Kidney epithelial cell (primary cell): ENCODE results near the gene PTPRE. TPM values are rescaled to one million over a fixed set of nuclear protein-coding genes. Genes with fewer than 3 reads are reported as not detected.

Experiments
- DNase-seq: peaks from one replicate; pipeline ENCODE4 v3.0.0-alpha.2; 2010; ENCODE audit warnings: low read depth
- H3K27me3 ChIP-seq: 2 replicates; pipeline ENCODE4 v1.6.0; 2011; ENCODE audit warnings: low read length; ENCODE audit not compliant: control insufficient read depth, insufficient read depth
- H3K36me3 ChIP-seq: 2 replicates; pipeline ENCODE4 v1.5.1; 2011; ENCODE audit warnings: low read length; ENCODE audit not compliant: control insufficient read depth, insufficient read depth
- H3K4me3 ChIP-seq: 2 replicates; pipeline ENCODE4 v1.5.1; 2011; ENCODE audit warnings: low read depth, mild to moderate bottlenecking, control low read depth, low read length
- total RNA-seq: library from RNA; depleted of rRNA; stranded (reverse); fragments of >200 nt; gene quantifications from 2 replicates; pipeline ENCODE4 v1.2.3, GENCODE V29; 2015
- TF ChIP-seq, protein P1 (sequence below): IDR thresholded peaks from 2 replicates; pipeline ENCODE4 v1.5.1; 2011; ENCODE audit warnings: mild to moderate bottlenecking, moderate library complexity, low read length, control low read depth, inconsistent platforms; ENCODE audit not compliant: insufficient read depth, poor library complexity, severe bottlenecking

Gene PTPRE
- total RNA-seq, 1 donor from 2014 or later = 10.3 TPM

GRCh38 chr10:127869329-127869728 is 37.6 kb upstream of the PTPRE start:
- TF ChIP-seq, protein P1, sequence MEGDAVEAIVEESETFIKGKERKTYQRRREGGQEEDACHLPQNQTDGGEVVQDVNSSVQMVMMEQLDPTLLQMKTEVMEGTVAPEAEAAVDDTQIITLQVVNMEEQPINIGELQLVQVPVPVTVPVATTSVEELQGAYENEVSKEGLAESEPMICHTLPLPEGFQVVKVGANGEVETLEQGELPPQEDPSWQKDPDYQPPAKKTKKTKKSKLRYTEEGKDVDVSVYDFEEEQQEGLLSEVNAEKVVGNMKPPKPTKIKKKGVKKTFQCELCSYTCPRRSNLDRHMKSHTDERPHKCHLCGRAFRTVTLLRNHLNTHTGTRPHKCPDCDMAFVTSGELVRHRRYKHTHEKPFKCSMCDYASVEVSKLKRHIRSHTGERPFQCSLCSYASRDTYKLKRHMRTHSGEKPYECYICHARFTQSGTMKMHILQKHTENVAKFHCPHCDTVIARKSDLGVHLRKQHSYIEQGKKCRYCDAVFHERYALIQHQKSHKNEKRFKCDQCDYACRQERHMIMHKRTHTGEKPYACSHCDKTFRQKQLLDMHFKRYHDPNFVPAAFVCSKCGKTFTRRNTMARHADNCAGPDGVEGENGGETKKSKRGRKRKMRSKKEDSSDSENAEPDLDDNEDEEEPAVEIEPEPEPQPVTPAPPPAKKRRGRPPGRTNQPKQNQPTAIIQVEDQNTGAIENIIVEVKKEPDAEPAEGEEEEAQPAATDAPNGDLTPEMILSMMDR = no peak
- Histone ChIP-seq H3K27me3 (peaks cover 3% of the 10 kb centered on the region), H3K4me3 (no peak overlapping the region), H3K36me3 (no peaks in the 10 kb centered on the region)
- DNase-seq = no peak

GRCh38 chr10:127871631-127872010 is 35.3 kb upstream of the PTPRE start:
- no peak for DNase-seq

GRCh38 chr10:127872011-127872761 is 34.7 kb upstream of the PTPRE start:
- TF ChIP-seq, protein P1 = no peak
- H3K4me3 ChIP-seq = no peak overlapping the region
- no peaks in the 10 kb centered on the region for H3K36me3 ChIP-seq
- peaks cover 3% of the 10 kb centered on the region for H3K27me3 ChIP-seq
- no peak for DNase-seq

More at GRCh38 chr10:127871631-127872010, 35.3 kb upstream of the PTPRE start:
- no peak overlapping the region for H3K4me3 ChIP-seq
- TF ChIP-seq, protein P1 = no peak
- H3K27me3 ChIP-seq = peaks cover 3% of the 10 kb centered on the region
- no peaks in the 10 kb centered on the region for H3K36me3 ChIP-seq

GRCh38 chr10:127872871-127873600 is 33.9 kb upstream of the PTPRE start:
- H3K27me3 ChIP-seq = peaks cover 3% of the 10 kb centered on the region

DNA sequence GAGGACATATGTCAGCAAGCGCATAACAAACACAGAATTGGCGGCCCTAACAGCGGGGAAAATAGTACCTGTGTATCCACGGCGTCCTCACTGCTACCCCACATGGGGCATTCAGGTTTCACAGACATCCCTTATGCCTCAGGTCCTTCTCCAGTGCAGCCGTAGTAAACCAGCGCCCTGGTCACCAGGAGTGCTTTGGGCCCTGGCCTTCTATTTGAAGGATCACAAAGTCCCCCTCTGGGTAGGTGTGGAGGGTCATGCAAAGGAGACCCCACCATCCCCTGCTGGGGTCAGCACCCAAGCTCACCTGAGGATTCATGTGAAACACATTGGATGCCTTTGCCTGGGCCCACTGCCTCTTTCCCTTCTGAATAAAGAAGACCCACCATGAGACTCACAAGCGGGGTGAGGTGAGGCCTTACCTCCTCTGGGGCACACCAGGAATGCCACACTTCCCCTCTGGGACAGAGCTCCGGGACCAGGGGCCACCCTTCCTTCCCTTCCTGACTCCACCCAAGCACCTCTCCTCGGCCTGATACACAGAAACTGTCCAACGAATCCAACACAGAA is 32.9 kb upstream of the PTPRE start:
- TF ChIP-seq, protein P1 = no peak
- no peak for DNase-seq

More at GRCh38 chr10:127872871-127873600, 33.9 kb upstream of the PTPRE start:
- DNase-seq = no peak
- TF ChIP-seq, protein P1 = no peak
- no peaks in the 10 kb centered on the region for H3K36me3 ChIP-seq
- H3K4me3 ChIP-seq = no peak overlapping the region

More for the DNA sequence above, 32.9 kb upstream of the PTPRE start:
- peaks cover 3% of the 10 kb centered on the region for H3K27me3 ChIP-seq
- H3K36me3 ChIP-seq = no peaks in the 10 kb centered on the region
- H3K4me3 ChIP-seq = no peak overlapping the region
